Stimulated activated effector memory CD8-positive, alpha-beta T cell treated with anti-CD3 and anti-CD28 coated beads, Interleukin-12 subunit alpha, Interleukin-12 subunit beta, amount 100 ng/mL, for 72 hours (primary cell): Measurements from ENCODE around the gene PES1.

Experiments
- ATAC-seq: fragments of 150-1000 bp; cut with Tn5 transposase; 2 replicates; pipeline ENCODE4 v1.10.0; 2021
- DNase-seq, 2 donors: peaks; one replicate each; pipeline ENCODE4 v3.0.0; 2021 to 2022; ENCODE audit warnings: low spot score in 2 of 2
- H3K27ac Mint-ChIP-seq: one replicate; pipeline ENCODE4 v1.8.0; 2022; ENCODE audit warnings: mild to moderate bottlenecking, mixed read lengths
- H3K36me3 Mint-ChIP-seq: one replicate; pipeline ENCODE4 v1.8.0; 2022; ENCODE audit warnings: mild to moderate bottlenecking, mixed read lengths
- H3K4me1 Mint-ChIP-seq: one replicate; pipeline ENCODE4 v1.8.0; 2022; ENCODE audit warnings: mixed read lengths
- H3K4me3 Mint-ChIP-seq: one replicate; pipeline ENCODE4 v1.8.0; 2022; ENCODE audit warnings: mild to moderate bottlenecking, mixed read lengths
- H3K9me3 Mint-ChIP-seq: one replicate; pipeline ENCODE4 v1.8.0; 2022; ENCODE audit warnings: mixed read lengths

Gene PES1

DNA sequence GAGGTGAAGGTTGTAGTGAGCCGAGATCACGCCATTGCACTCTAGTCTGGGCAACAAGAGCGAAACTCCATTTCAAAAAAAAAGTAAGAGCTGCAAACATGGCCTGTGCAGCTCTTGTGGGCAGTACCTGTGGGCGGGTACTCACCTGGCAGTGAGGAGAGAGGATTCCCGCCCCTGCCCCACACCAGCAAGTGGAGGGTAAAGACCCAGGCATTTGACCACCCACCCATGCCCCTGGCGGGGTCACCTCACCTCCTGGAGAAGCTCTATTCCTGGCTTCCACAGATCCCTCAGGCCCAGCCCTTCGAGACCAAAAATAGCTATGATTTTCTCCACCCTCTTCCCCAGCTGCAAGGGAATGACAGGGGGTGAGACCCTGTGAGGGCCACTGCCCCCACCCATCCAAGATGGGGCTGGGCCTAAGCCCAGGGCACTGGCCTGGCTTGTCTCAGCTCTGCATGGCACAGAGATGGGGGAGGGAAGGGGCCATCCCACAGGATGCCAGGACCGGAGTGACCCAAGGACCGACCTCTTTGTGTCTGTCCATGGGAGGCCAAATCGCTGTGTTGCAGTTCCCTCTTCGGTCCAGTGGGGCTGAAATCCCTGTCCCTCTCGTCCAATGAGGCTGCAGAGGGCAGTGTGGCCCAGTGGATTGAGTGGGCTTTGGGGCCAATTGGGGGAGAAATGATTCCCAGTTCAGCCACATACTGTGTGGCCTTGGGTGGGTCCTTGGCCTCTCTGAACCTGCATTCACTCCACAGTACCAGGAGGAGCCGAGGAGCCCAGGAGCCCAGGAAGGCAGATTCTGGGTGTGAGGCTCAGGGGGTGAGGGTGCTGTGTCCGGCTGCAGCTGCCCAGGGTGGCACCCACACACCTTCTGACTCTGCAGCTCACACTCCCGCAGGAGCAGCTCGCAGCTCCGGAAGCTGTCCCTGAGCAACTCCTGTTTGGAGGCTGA is 59.8 kb downstream of the PES1 start:
- Mint-ChIP-seq H3K36me3 (no peaks in the 10 kb centered on the region), H3K9me3 (no peaks in the 10 kb centered on the region), H3K4me3 (no peak overlapping the region), H3K27ac (no peak overlapping the region), H3K4me1 (peaks cover 7% of the 10 kb centered on the region)
- ATAC-seq (peak; percentile 39), DNase-seq (no peak)

- Mint-ChIP-seq H3K9me3 (no peaks in the 10 kb centered on the region), H3K36me3 (no peaks in the 10 kb centered on the region), H3K27ac (no peak overlapping the region), H3K4me1 (no peaks in the 10 kb centered on the region), H3K4me3 (no peak overlapping the region)
- DNase-seq (no peak), ATAC-seq (no peak)
These were observed 65.1 kb downstream of the PES1 start for GRCh38 chr22:30526656-30527055.
